HepG2 (cell line): ENCODE measurements around the gene ABCB4.

ENCODE experiments used
- EZH2 ChIP-seq: conservative IDR thresholded peaks from 2 replicates; pipeline ENCODE4 v1.6.1; 2012; ENCODE audit warnings: mild to moderate bottlenecking, low read depth, low read length, moderate library complexity
- JUN ChIP-seq: sonication (generic); formaldehyde crosslinking; IDR thresholded peaks from 2 replicates; pipeline ENCODE4 v1.4.0; 2020; ENCODE audit warnings: mild to moderate bottlenecking, missing genetic modification reagents
- POLR2A ChIP-seq, 2 experiments: IDR thresholded peaks; 2 replicates each; pipeline ENCODE4 v1.6.1; 2011; ENCODE audit warnings: low read depth in 2 of 2, low read length in 2 of 2, mild to moderate bottlenecking in 1 of 2, moderate library complexity in 1 of 2; ENCODE audit not compliant: insufficient read depth in 1 of 2
- SRSF1 ChIP-seq: fragments of 200-400 bp; formaldehyde crosslinking; optimal IDR thresholded peaks from 2 replicates; pipeline ENCODE3; 2017; ENCODE audit warnings: mild to moderate bottlenecking, low read depth, low read length, moderate library complexity
- TBL1XR1 ChIP-seq: fragments of 150-350 bp; IDR thresholded peaks from 2 replicates; pipeline ENCODE4 v1.6.1; 2014; ENCODE audit warnings: borderline replicate concordance, low read length; ENCODE audit not compliant: partially characterized antibody
- ZBTB49 ChIP-seq: sonication (generic); formaldehyde crosslinking; IDR thresholded peaks from 2 replicates; pipeline ENCODE4 v1.4.0; 2020; ENCODE audit warnings: missing genetic modification reagents, borderline replicate concordance
- ZNF124 ChIP-seq: sonication (generic); formaldehyde crosslinking; IDR thresholded peaks from 2 replicates; pipeline ENCODE4 v1.4.0; 2020; ENCODE audit warnings: missing genetic modification reagents
- TF ChIP-seq, protein P1 (sequence below): sonication (generic); formaldehyde crosslinking; IDR thresholded peaks from 2 replicates; pipeline ENCODE4 v1.5.0; 2020; ENCODE audit warnings: mild to moderate bottlenecking, missing genetic modification reagents, moderate library complexity
- TF ChIP-seq, protein P2 (sequence below): sonication (generic); formaldehyde crosslinking; IDR thresholded peaks from 2 replicates; pipeline ENCODE4 v1.5.1; 2020; ENCODE audit warnings: missing genetic modification reagents, mild to moderate bottlenecking, borderline replicate concordance

DNA sequence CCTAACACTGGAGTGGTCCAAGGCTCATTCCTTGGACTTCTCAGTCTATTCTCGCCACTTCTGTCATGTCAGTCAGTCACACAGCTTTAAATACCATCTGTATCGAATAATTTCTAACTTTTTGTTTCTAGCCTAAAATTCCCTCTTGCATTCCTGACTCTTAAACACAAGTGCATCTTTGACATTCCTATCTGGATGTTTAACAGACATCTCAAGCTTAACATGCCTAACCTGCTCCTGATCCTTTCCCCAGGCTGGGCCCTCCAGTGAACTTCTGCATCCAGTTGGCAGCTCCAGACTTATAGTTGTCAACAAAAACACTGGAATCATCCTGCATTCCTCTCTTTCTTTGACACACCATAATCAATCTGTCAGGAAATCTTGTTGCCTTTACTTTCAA lies 4.5 kb upstream of the ABCB4 start:
- TF ChIP-seq ZBTB49 (CRISPR knock-in tag) (no peak), SRSF1 (no peak), EZH2 (no peak), JUN (CRISPR knock-in tag) (no peak), TBL1XR1 (no peak), POLR2A (IDR thresholded peaks at IDR 0.05; ENCODE audit: insufficient read depth in 1 of 2, low read depth in 2 of 2, low read length in 2 of 2) (no peak), ZNF124 (CRISPR knock-in tag) (no peak)
- TF ChIP-seq, protein P1, sequence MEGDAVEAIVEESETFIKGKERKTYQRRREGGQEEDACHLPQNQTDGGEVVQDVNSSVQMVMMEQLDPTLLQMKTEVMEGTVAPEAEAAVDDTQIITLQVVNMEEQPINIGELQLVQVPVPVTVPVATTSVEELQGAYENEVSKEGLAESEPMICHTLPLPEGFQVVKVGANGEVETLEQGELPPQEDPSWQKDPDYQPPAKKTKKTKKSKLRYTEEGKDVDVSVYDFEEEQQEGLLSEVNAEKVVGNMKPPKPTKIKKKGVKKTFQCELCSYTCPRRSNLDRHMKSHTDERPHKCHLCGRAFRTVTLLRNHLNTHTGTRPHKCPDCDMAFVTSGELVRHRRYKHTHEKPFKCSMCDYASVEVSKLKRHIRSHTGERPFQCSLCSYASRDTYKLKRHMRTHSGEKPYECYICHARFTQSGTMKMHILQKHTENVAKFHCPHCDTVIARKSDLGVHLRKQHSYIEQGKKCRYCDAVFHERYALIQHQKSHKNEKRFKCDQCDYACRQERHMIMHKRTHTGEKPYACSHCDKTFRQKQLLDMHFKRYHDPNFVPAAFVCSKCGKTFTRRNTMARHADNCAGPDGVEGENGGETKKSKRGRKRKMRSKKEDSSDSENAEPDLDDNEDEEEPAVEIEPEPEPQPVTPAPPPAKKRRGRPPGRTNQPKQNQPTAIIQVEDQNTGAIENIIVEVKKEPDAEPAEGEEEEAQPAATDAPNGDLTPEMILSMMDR (CRISPR knock-in tag), result no peak
- TF ChIP-seq, protein P2, sequence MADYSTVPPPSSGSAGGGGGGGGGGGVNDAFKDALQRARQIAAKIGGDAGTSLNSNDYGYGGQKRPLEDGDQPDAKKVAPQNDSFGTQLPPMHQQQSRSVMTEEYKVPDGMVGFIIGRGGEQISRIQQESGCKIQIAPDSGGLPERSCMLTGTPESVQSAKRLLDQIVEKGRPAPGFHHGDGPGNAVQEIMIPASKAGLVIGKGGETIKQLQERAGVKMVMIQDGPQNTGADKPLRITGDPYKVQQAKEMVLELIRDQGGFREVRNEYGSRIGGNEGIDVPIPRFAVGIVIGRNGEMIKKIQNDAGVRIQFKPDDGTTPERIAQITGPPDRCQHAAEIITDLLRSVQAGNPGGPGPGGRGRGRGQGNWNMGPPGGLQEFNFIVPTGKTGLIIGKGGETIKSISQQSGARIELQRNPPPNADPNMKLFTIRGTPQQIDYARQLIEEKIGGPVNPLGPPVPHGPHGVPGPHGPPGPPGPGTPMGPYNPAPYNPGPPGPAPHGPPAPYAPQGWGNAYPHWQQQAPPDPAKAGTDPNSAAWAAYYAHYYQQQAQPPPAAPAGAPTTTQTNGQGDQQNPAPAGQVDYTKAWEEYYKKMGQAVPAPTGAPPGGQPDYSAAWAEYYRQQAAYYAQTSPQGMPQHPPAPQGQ, result no peak
